HepG2 (cell line): ENCODE results near the gene GPR156. TPM values are rescaled to one million over a fixed set of nuclear protein-coding genes. Genes with fewer than 3 reads are reported as not detected.

Experiments
- CCDC6 ChIP-seq: sonication (generic); formaldehyde crosslinking; IDR thresholded peaks from 2 replicates; pipeline ENCODE4 v1.8.1; 2022; ENCODE audit warnings: mild to moderate bottlenecking, missing genetic modification reagents, moderate library complexity
- EP300 ChIP-seq, 3 experiments: sonication (generic) in 1 of 3; formaldehyde crosslinking in 1 of 3; IDR thresholded peaks; 2 replicates each; pipeline versions ENCODE4 v1.5.1 to v1.6.1; 2011 to 2020; ENCODE audit warnings: low read depth in 2 of 3, low read length in 2 of 3, borderline replicate concordance in 1 of 3, improper control_type of control experiment in 1 of 3, mild to moderate bottlenecking in 1 of 3, missing genetic modification reagents in 1 of 3, moderate library complexity in 1 of 3
- ETV5 ChIP-seq: IDR thresholded peaks from 2 replicates; pipeline ENCODE4 v1.6.1; 2018; ENCODE audit warnings: missing biosample characterization, missing genetic modification reagents, inconsistent platforms, borderline replicate concordance
- HOXD1 ChIP-seq: sonication (generic); formaldehyde crosslinking; IDR thresholded peaks from 2 replicates; pipeline ENCODE4 v1.5.0; 2020; ENCODE audit warnings: missing genetic modification reagents
- JUNB ChIP-seq: sonication (generic); formaldehyde crosslinking; IDR thresholded peaks from 2 replicates; pipeline ENCODE4 v1.8.0; 2022; ENCODE audit warnings: missing genetic modification reagents, mild to moderate bottlenecking, borderline replicate concordance
- KAT7 ChIP-seq: IDR thresholded peaks from 2 replicates; pipeline ENCODE4 v1.6.1; 2018; ENCODE audit warnings: borderline replicate concordance, missing compliant biosample characterization
- KLF15 ChIP-seq: sonication (generic); formaldehyde crosslinking; IDR thresholded peaks from 2 replicates; pipeline ENCODE4 v1.8.1; 2023; ENCODE audit warnings: borderline replicate concordance, mild to moderate bottlenecking, inconsistent platforms, missing genetic modification reagents, mixed read lengths
- MLXIP ChIP-seq: sonication (generic); formaldehyde crosslinking; IDR thresholded peaks from 2 replicates; pipeline ENCODE4 v1.9.0; 2021; ENCODE audit warnings: missing genetic modification reagents, borderline replicate concordance
- NFIC ChIP-seq: IDR thresholded peaks from 2 replicates; pipeline ENCODE4 v1.6.1; 2012; ENCODE audit warnings: mild to moderate bottlenecking, low read length, inconsistent platforms
- RNF219 ChIP-seq: sonication (generic); formaldehyde crosslinking; IDR thresholded peaks from 2 replicates; pipeline ENCODE4 v1.5.0; 2020; ENCODE audit warnings: mild to moderate bottlenecking, missing genetic modification reagents
- SCMH1 ChIP-seq: sonication (generic); formaldehyde crosslinking; IDR thresholded peaks from 2 replicates; pipeline ENCODE4 v1.9.0; 2021; ENCODE audit warnings: missing genetic modification reagents, mild to moderate bottlenecking, borderline replicate concordance
- SOX5 ChIP-seq: IDR thresholded peaks from 2 replicates; pipeline ENCODE4 v1.6.1; 2016; ENCODE audit warnings: borderline replicate concordance
- SRY ChIP-seq: sonication (generic); formaldehyde crosslinking; IDR thresholded peaks from 2 replicates; pipeline ENCODE4 v1.8.0; 2022; ENCODE audit warnings: mild to moderate bottlenecking, missing genetic modification reagents
- TBX3 ChIP-seq: fragments of 450-650 bp; IDR thresholded peaks from 2 replicates; pipeline ENCODE4 v1.6.1; 2017; ENCODE audit warnings: antibody characterized with exemption, mild to moderate bottlenecking, inconsistent platforms, borderline replicate concordance
- ZNF792 ChIP-seq: IDR thresholded peaks from 2 replicates; pipeline ENCODE4 v1.6.1; 2016
- ZNF891 ChIP-seq: sonication (generic); formaldehyde crosslinking; IDR thresholded peaks from 2 replicates; pipeline ENCODE4 v1.5.0; 2020; ENCODE audit warnings: mild to moderate bottlenecking, missing genetic modification reagents
- polyA plus RNA-seq, 8 experiments: library from polyadenylated mRNA; depleted of rRNA in 3 of 8; stranded (reverse) in 7 of 8; unstranded in 1 of 8; fragments of >200 nt; fragmentation: Illumina TruSeq in 4 of 8; extraction: Trizol in 4 of 8; gene quantifications; 2 replicates each; pipeline versions ENCODE4 v1.2.1 to v1.2.3, GENCODE V29; 2011 to 2016; ENCODE audit warnings: low read depth in 4 of 8, missing spikeins in 1 of 8, mixed read lengths in 1 of 8; ENCODE audit not compliant: insufficient read depth in 1 of 8
- total RNA-seq, 5 experiments: library from RNA; depleted of rRNA; stranded (reverse); fragments of >200 nt; fragmentation: Illumina TruSeq; extraction: Trizol; gene quantifications; 2 replicates each; pipeline ENCODE4 v1.2.3, GENCODE V29; 2016; ENCODE audit warnings: low read depth in 1 of 5
- TF ChIP-seq, protein P1 (sequence below): IDR thresholded peaks from 2 replicates; pipeline ENCODE4 v1.6.1; 2016; ENCODE audit warnings: missing genetic modification reagents, missing compliant biosample characterization
- TF ChIP-seq, protein P2 (sequence below): sonication (generic); formaldehyde crosslinking; conservative IDR thresholded peaks from 2 replicates; pipeline ENCODE4 v1.8.0; 2022; ENCODE audit warnings: mild to moderate bottlenecking, moderate library complexity, missing genetic modification reagents
- TF ChIP-seq, protein P3 (sequence below): sonication (generic); formaldehyde crosslinking; IDR thresholded peaks from 2 replicates; pipeline ENCODE4 v1.8.0; 2022; ENCODE audit warnings: mild to moderate bottlenecking, missing genetic modification reagents, borderline replicate concordance

The GPR156 gene
- total and polyA plus RNA-seq, 2 of the 13 experiments (the other 11 are each of a cell fraction or from before 2014, with no cell fraction given) = not detected

- TF ChIP-seq CCDC6 (CRISPR knock-in tag) (peak; percentile 52; the same call in 1 of the 2 replicates), HOXD1 (0 out of 2 replicates have a peak, but pooled peaks have one; percentile 23), ETV5 (CRISPR knock-in tag) (no peak), SCMH1 (no peak), KAT7 (CRISPR knock-in tag) (no peak), SRY (CRISPR knock-in tag) (no peak), EP300 (IDR thresholded peaks at IDR 0.05; ENCODE audit: low read depth in 2 of 2, low read length in 2 of 2) (peak in 1 of 2 experiments; percentile 79; a peak in 2 of 4 replicates), EP300 (CRISPR knock-in tag; IDR thresholded peaks at IDR 0.05; ENCODE audit: borderline replicate concordance) (peak; percentile 48; the same call in 1 of the 2 replicates), JUNB (CRISPR knock-in tag) (0 out of 2 replicates have a peak, but pooled peaks have one; percentile 26), MLXIP (CRISPR knock-in tag) (no peak; the same call in 1 of the 2 replicates), RNF219 (no peak), ZNF792 (CRISPR knock-in tag) (no peak), NFIC (peak; percentile 63), TBX3 (peak; percentile 29; the same call in 1 of the 2 replicates), SOX5 (peak; percentile 99), KLF15 (CRISPR knock-in tag) (no peak), ZNF891 (CRISPR knock-in tag) (no peak)
- TF ChIP-seq, protein P1, sequence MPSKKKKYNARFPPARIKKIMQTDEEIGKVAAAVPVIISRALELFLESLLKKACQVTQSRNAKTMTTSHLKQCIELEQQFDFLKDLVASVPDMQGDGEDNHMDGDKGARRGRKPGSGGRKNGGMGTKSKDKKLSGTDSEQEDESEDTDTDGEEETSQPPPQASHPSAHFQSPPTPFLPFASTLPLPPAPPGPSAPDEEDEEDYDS (CRISPR knock-in tag) = 0 out of 2 replicates have a peak, but pooled peaks have one; percentile 13
- TF ChIP-seq, protein P2, sequence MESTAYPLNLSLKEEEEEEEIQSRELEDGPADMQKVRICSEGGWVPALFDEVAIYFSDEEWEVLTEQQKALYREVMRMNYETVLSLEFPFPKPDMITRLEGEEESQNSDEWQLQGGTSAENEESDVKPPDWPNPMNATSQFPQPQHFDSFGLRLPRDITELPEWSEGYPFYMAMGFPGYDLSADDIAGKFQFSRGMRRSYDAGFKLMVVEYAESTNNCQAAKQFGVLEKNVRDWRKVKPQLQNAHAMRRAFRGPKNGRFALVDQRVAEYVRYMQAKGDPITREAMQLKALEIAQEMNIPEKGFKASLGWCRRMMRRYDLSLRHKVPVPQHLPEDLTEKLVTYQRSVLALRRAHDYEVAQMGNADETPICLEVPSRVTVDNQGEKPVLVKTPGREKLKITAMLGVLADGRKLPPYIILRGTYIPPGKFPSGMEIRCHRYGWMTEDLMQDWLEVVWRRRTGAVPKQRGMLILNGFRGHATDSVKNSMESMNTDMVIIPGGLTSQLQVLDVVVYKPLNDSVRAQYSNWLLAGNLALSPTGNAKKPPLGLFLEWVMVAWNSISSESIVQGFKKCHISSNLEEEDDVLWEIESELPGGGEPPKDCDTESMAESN (CRISPR knock-in tag) = 0 out of 2 replicates have a peak, but pooled peaks have one; percentile 24
- TF ChIP-seq, protein P3, sequence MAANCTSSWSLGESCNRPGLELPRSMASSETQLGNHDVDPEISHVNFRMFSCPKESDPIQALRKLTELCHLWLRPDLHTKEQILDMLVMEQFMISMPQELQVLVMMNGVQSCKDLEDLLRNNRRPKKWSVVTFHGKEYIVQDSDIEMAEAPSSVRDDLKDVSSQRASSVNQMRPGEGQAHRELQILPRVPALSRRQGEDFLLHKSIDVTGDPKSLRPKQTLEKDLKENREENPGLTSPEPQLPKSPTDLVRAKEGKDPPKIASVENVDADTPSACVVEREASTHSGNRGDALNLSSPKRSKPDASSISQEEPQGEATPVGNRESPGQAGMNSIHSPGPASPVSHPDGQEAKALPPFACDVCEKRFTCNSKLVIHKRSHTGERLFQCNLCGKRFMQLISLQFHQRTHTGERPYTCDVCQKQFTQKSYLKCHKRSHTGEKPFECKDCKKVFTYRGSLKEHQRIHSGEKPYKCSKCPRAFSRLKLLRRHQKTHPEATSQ = 0 out of 2 replicates have a peak, but pooled peaks have one; percentile 32
Measured at GRCh38 chr3:120274739-120275167, 10.3 kb downstream of the GPR156 start (continued).
